Lower leg skin (tissue), 4 donors: ENCODE data around the gene PAK2. TPM values are rescaled to one million over a fixed set of nuclear protein-coding genes. Genes with fewer than 3 reads are reported as not detected.
"Not testable (repeated sequence)": the region's sequence is repeated elsewhere in the genome, so short reads cannot be mapped to it uniquely, and the experiment has no call there.

ENCODE experiments used
- DNase-seq, 2 donors: peaks; one replicate each; pipeline ENCODE4 v3.0.0-alpha.2; 2019; ENCODE audit warnings: low spot score in 2 of 2
- H3K4me3 ChIP-seq: fragments of 200-600 bp; sonication (generic); 2 replicates; pipeline ENCODE4 v1.5.1; 2017; ENCODE audit warnings: mild to moderate bottlenecking, low read depth; ENCODE audit not compliant: poor library complexity, severe bottlenecking
- CTCF ChIP-seq, 3 donors: fragments of 450-650 bp; IDR thresholded peaks; one replicate each; pipeline ENCODE4 v1.5.1; 2016; ENCODE audit warnings: antibody characterized with exemption in 3 of 3, mild to moderate bottlenecking in 3 of 3, moderate library complexity in 2 of 3
- POLR2A ChIP-seq, 2 donors: fragments of 450-650 bp; IDR thresholded peaks; one replicate each; pipeline ENCODE4 v1.6.1; 2016 to 2017; ENCODE audit warnings: antibody characterized with exemption in 2 of 2, mild to moderate bottlenecking in 1 of 2, moderate library complexity in 1 of 2
- WGBS, 2 donors: methylation state at CpG; one replicate each; pipeline ENCODE4 v1.1.5; 2018; 5-methylcytosine and 5-hydroxymethylcytosine counted together
- intact Hi-C: fragments of 100-400 bp; cut with DNase I; formaldehyde crosslinking; loops from one replicate; pipeline ENCODE4 v1.15.0; 2023; ENCODE audit warnings: low total_unique reads
- total RNA-seq, 4 donors: library from RNA; depleted of rRNA; stranded (reverse); fragments of >200 nt; gene quantifications; one replicate each; pipeline ENCODE4 v1.1.0, GENCODE V29; 2016

Gene PAK2
- total RNA-seq, 4 donors from 2014 or later: 25.3 to 39.0 (median 32.8) TPM

- WGBS, 2 donors: 85 to 94% methylated on average over 3 of the region's 3 CpGs
- no peak overlapping the region for H3K4me3 ChIP-seq
- no peak for TF ChIP-seq POLR2A (IDR thresholded peaks at IDR 0.05)
- TF ChIP-seq CTCF (IDR thresholded peaks at IDR 0.05): no peak
- intact Hi-C loops: no loop called here
- DNase-seq: no peak
Observed at GRCh38 chr3:196810963-196811581, 71.4 kb downstream of the PAK2 start.

GRCh38 chr3:196812853-196813252, 73.2 kb downstream of the PAK2 start:
- DNase-seq: no peak
- intact Hi-C loops: no loop called here
- WGBS, 2 donors: 89 to 92% methylated on average over 7 of the region's 7 CpGs
- H3K4me3 ChIP-seq: no peak overlapping the region
- no peak for TF ChIP-seq POLR2A (IDR thresholded peaks at IDR 0.05)

GRCh38 chr3:196813903-196814302, 74.2 kb downstream of the PAK2 start:
- no peak for DNase-seq
- no peak for TF ChIP-seq POLR2A (IDR thresholded peaks at IDR 0.05)
- intact Hi-C loops: no loop called here
- WGBS, 2 donors: 91 to 96% methylated on average over 5 of the region's 5 CpGs
- no peak overlapping the region for H3K4me3 ChIP-seq

DNA sequence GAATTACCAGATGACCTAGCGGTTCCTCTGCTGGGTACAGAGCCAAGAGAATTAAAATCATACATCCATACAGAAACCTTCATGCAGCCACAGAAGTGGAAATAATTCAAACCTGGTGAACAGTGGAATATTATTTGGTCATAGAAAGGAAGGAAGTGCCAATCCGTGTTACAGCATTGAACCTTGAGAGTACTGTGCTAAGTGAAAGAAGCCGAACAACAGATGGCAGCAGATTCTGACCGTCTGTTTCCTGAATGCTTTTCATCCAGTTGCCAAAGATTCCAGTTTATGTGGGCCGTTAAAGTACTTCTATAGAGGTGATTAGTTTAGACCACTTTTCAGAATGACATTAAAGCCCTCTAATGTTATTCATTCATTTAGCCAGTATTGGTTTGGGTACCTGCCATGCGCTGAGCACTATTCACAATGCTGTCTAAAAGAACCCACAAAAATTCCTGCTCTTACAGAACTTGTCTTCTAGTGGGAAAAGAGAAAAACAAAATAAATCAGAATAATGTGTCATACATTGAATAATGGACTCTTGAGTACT, 82.2 kb downstream of the PAK2 start:
- TF ChIP-seq CTCF (IDR thresholded peaks at IDR 0.05) (no peak), POLR2A (IDR thresholded peaks at IDR 0.05) (no peak)
- no peak for DNase-seq
- intact Hi-C loops: no loop called here
- 91 to 92% methylated on average over 6 of the region's 6 CpGs for WGBS, 2 donors
- H3K4me3 ChIP-seq: no peak overlapping the region

DNA sequence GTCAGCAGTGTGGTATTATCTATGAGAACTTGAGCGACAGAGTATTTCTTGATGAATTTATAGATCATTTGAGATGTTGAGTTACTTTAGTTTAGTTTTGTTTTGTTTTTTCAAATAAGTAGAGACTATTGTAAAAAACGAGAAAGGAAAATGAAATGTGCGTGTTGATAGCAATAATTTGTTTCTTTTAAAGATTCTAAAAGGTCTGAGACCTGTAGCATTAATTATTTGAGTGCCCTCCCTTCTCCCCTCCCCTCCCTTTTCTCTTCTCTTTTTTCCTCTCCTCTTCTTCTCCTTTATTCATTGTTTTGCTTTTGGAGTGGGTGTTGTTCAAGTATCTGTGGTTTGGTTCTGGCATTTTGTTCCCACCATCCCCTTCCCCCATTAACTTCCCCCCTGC, 90.0 kb downstream of the PAK2 start:
- DNase-seq, H3K4me3 ChIP-seq: not testable (repeated sequence)
- intact Hi-C loops: loop anchor here (10.0 kb wide), 1 partner anchor 135 kb away; the partner anchor contains the start of gene PIGZ
- 91% methylated on average over 3 of the region's 3 CpGs for WGBS, 2 donors

DNA sequence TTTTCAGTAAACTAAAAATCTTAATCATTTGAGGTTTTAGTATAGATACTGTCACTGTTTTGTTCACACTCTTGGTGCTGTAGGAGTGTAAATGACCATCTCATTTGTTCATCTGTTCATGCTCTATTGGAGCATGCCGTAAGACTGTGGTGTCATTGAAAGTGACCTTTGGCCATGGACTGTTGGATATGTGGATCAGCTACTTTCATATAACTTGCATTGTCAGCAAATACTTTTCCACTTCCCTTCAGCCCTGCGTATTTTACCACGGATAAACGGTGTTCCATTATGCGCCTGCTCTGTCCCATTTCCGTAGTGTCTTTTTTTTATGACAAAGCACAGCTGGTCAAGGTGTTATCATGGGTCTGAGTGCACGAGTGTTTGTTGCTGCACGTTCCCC, 95.4 kb downstream of the PAK2 start:
- DNase-seq: no peak
- intact Hi-C loops: loop anchor here (10.0 kb wide), 1 partner anchor 130 kb away; the partner anchor contains the start of gene PIGZ
- TF ChIP-seq POLR2A (IDR thresholded peaks at IDR 0.05) (no peak), CTCF (IDR thresholded peaks at IDR 0.05) (peak in 1 of 3 donors; percentile 2)
- H3K4me3 ChIP-seq: no peak overlapping the region
- 79 to 82% methylated on average over 8 of the region's 8 CpGs for WGBS, 2 donors

GRCh38 chr3:196836626-196837025, 97.0 kb downstream of the PAK2 start:
- intact Hi-C loops: loop anchor here (10.0 kb wide), 1 partner anchor 128 kb away; the partner anchor contains the start of gene PIGZ
- DNase-seq, H3K4me3 ChIP-seq: not testable (repeated sequence)
- WGBS, 2 donors: 79 to 92% methylated on average over 1 of the region's 1 CpG
